Posterior vena cava (tissue), 2 donors: ENCODE results near the gene SLC44A2. TPM values are rescaled to one million over a fixed set of nuclear protein-coding genes. Genes with fewer than 3 reads are reported as not detected.
A peak's percentile ranks its signal among the peaks of the same experiment; 100 is the strongest.

Experiments
- DNase-seq: peaks from one replicate; pipeline ENCODE4 v3.0.0-alpha.2; 2020; ENCODE audit warnings: low spot score
- intact Hi-C, 2 donors: fragments of 100-400 bp; cut with DNase I; formaldehyde crosslinking; loops; one replicate each; pipeline versions ENCODE4 v1.14.1 to v1.14.2; 2022 to 2023
- long read RNA-seq, 2 donors: library from polyadenylated mRNA; unstranded; transcript quantifications; one replicate each; pipeline ENCODE4 v2.0.0, GENCODE V29; 2020 to 2021
- total RNA-seq, 2 donors: library from RNA; stranded (reverse); fragmentation: NEBNext Ultra II Directional; extraction: Animal tissue kit (Norgen Biotek cat#: 25700); gene quantifications; one replicate each; pipeline ENCODE4 v1.2.1, GENCODE V29; 2021
- donor health status: DM: yes; HTN: yes; CAD: no.
- donor health status: DM: yes; HTN: yes; CAD: no.

SLC44A2 gene
- total RNA-seq: 100 to 1,000 TPM in 1 of 2 donors, 10 to 100 TPM in 1; 72.2 to 108 TPM
- long read RNA-seq, donor 1, transcript SLC44A2-202 (22 exons, 3,301 nt): minor isoform, 15 of 64 reads
- long read RNA-seq, donor 1, transcript SLC44A2-201 (22 exons, 3,671 nt): major isoform, 17 of 64 reads
- long read RNA-seq, donor 1, partial matches to known transcripts: 19 of 64 reads
- long read RNA-seq, donor 1, other reads (novel, unspliced or antisense): 11 of 64 reads
- long read RNA-seq, donor 2, transcript SLC44A2-210 (8 exons, 2,577 nt): minor isoform, 6 of 109 reads
- long read RNA-seq, donor 2, transcript SLC44A2-202 (22 exons, 3,301 nt): major isoform, 45 of 109 reads
- long read RNA-seq, donor 2, transcript SLC44A2-201 (22 exons, 3,671 nt): minor isoform, 14 of 109 reads
- long read RNA-seq, donor 2, partial matches to known transcripts: 29 of 109 reads
- long read RNA-seq, donor 2, other reads (novel, unspliced or antisense): 14 of 109 reads

- intact Hi-C loops: no loop called here
- DNase-seq: peak; percentile 92
Observed at GRCh38 chr19:10625003-10625761, at the start of gene SLC44A2. Gene SLC44A2, plus strand, starts transcription at chr19:10625553. Its CDS starts 81 bp downstream, at chr19:10625634.

DNA sequence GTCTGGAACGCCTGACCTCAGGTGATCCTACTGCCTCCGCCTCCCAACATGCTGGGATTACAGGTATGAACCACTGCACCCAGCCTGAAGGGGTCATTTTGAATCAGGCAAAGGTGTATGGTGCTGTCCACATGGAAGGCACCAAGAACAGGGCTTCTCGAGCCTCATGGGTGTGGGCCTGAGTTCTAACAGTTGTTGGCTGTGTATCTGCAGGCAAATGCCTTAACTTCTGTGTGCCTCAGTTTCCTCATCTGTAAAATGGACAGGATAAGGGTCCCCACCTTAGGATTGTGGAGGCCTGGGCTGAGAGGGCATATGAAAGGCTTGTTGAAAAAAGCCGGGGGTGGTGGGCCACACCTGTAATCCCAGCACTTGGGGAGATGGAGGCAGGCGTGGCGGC, 47.4 kb upstream of the SLC44A2 start:
- no peak for DNase-seq
- intact Hi-C loops: loop anchor here (2.0 to 10.0 kb wide), 2 partner anchors 67 to 173 kb away; partner anchors contain the start of gene CDC37 (in 1 of the 2)

GRCh38 chr19:10580979-10581631, 44.2 kb upstream of the SLC44A2 start:
- DNase-seq: peak; percentile 95
- intact Hi-C loops: loop anchor here in 1 of 2 donors (5.0 kb wide), 1 partner anchor 116 kb away; no protein-coding TSS in a partner anchor

- DNase-seq: no peak
- intact Hi-C loops: loop anchor here in 1 of 2 donors (2.0 to 5.0 kb wide), 2 partner anchors 61 to 115 kb away; no protein-coding TSS in a partner anchor
Observed at GRCh38 chr19:10582091-10582490, 43.3 kb upstream of the SLC44A2 start.

GRCh38 chr19:10583036-10583776, 42.1 kb upstream of the SLC44A2 start:
- intact Hi-C loops: loop anchor here in 1 of 2 donors (2.0 to 5.0 kb wide), 2 partner anchors 60 to 114 kb away; no protein-coding TSS in a partner anchor
- no peak for DNase-seq

GRCh38 chr19:10586396-10586795, 39.0 kb upstream of the SLC44A2 start:
- DNase-seq: no peak
- intact Hi-C loops: no loop called here

GRCh38 chr19:10587022-10587838, 38.1 kb upstream of the SLC44A2 start, which contains the start of gene AP1M2:
Gene AP1M2, minus strand, starts transcription at chr19:10587312. Its CDS starts 81 bp downstream, at chr19:10587231.
- intact Hi-C loops: no loop called here
- DNase-seq: no peak

DNA sequence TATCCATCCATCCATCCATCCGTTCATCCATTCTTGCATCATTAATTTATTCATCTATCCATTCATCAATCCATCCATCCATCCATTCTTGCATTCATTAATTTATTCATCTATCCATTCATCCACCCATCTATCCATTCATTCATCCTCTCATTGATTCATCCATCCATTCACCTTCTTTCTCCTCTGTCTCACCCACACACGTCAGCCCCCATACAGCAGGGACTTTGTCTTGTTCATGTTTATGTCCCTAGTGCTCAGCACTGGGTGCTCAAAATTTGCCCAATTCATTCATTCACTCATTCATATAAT, 37.6 kb upstream of the SLC44A2 start:
- DNase-seq: no peak
- intact Hi-C loops: no loop called here

DNA sequence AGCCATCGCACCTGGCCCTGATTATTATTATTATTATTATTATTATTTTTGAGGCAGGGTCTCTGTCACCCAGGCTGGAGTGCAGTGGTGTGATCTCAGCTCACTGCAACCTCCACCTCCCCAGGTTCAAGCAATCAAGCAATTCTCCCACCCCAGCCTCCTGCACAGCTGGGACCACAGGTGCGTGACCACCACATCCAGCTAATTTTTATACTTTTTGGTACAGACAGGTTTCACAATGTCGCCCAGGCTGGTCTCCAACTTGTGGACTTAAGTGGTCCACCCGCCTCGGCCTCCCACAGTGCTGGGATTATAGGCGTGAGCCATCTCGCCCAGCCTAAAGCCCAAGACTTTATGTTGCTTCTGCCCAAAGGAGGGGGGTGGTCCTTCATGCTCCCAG, 32.2 kb upstream of the SLC44A2 start:
- DNase-seq: no peak
- intact Hi-C loops: loop anchor here in 1 of 2 donors (10.0 kb wide), 1 partner anchor 182 kb away; no protein-coding TSS in a partner anchor

- intact Hi-C loops: loop anchor here in 1 of 2 donors (10.0 kb wide), 1 partner anchor 181 kb away; no protein-coding TSS in a partner anchor
- DNase-seq: no peak
Observed at GRCh38 chr19:10593820-10594637, 31.3 kb upstream of the SLC44A2 start.

DNA sequence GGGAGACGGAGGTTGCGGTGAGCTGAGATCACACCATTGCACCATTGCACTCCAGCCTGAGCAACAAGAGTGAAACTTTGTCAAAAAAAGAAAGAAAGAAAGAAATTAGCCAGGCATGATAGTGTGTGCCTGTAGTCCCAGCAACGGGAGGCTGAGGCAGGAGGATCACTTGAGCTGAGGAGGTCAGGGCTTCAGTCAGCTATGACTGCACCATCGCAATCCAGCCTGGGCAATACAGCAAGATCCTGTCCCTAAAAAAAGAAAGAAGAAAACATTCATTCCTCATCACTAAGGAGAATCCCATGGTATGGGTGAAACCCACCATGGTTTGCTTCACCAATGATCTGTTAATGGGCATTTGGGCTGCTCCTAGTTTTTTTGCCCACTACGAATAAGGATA, 25.2 kb upstream of the SLC44A2 start:
- no peak for DNase-seq
- intact Hi-C loops: no loop called here

DNA sequence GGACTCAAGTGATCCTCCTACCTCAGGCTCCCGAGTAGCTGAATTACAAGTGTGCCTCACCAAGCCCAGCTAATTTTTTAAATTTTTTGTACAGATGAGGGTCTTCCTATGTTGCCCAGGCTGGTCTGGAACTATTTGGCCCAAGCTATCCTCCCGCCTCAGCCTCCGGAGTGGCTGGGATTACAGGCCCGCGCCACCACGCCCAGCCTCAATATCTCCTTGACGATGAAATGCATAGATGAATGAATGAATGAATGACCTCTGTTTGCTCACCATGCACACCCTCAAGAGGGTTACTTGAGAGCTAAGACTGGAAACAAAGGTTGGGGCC, 23.4 kb upstream of the SLC44A2 start:
- intact Hi-C loops: no loop called here
- DNase-seq: no peak

GRCh38 chr19:10602330-10603083, 22.8 kb upstream of the SLC44A2 start:
- intact Hi-C loops: no loop called here
- DNase-seq: peak; percentile 93

DNA sequence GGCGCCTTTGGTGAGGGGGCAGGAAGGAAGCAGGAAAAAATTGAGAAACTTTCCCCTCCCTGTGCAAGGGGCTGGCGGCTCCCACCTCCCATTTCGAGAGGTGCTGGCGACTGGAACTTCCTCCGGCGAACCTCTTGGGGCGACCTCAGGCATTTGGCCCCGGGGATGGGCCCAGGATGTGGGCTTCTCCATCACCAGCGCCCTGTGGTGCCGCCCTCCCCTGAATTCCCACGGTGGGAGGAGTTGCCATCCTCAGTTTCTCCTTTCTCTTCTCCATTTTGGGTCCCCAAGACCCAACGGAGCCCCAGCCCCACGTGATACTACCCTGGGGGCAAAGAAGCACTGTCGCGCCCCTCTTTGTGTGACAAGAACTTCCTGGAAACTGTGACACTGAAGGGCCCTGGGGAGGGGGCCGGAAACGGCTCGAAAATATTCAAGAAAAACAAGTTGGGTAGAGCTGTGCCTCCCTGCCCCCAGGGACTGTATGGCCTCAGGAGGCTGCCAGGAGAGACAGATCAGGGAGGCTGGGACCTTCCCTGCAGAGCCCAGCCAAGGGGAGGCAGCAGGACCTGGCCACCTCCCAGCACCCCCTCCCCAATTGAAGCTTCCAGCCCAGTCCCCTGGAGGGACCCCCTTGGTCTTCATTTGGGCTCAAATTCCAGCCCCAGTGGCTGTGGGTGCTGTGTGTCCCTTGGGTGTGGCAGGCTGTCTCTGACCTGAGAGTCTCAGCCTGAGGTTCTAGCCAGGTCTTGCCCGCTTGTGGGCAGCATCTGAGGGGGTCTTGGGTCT, 22.1 kb upstream of the SLC44A2 start:
- intact Hi-C loops: no loop called here
- DNase-seq: peak; percentile 86

- DNase-seq: no peak
- intact Hi-C loops: no loop called here
Observed at GRCh38 chr19:10603873-10604459, 21.4 kb upstream of the SLC44A2 start.
